ENCODE results near the gene LRRC8D.

- no peak for TF ChIP-seq CTCF (conservative IDR thresholded peaks at IDR 0.05; ENCODE audit: low read depth, low read length)
- no peak for TF ChIP-seq EZH2phosphoT487 (IDR thresholded peaks at IDR 0.05; ENCODE audit: borderline replicate concordance, low read length)
These were observed 73.7 kb downstream of the LRRC8D start for GRCh38 chr1:89894210-89895201.
